Ascending aorta (tissue), 2 donors: ENCODE measurements around the gene DYNLT1. TPM values are rescaled to one million over a fixed set of nuclear protein-coding genes. Genes with fewer than 3 reads are reported as not detected.
"Not testable (repeated sequence)": the region's sequence is repeated elsewhere in the genome, so short reads cannot be mapped to it uniquely, and the experiment has no call there.

ENCODE experiments used
- DNase-seq, 2 donors: peaks; one replicate each; pipeline ENCODE4 v3.0.0-alpha.2; 2019; ENCODE audit warnings: low spot score in 2 of 2
- H3K27ac ChIP-seq, 2 donors: fragments of 200-600 bp; sonication (generic); one replicate each; pipeline ENCODE4 v1.5.1; 2016 to 2017; ENCODE audit warnings: mild to moderate bottlenecking in 1 of 2
- H3K27me3 ChIP-seq: fragments of 200-600 bp; sonication (generic); one replicate; pipeline ENCODE4 v1.5.1; 2017
- H3K36me3 ChIP-seq, 2 donors: fragments of 200-600 bp; sonication (generic); one replicate each; pipeline ENCODE4 v1.5.1; 2016
- H3K4me1 ChIP-seq, 2 donors: fragments of 200-600 bp; sonication (generic); one replicate each; pipeline ENCODE4 v1.5.1; 2016 to 2017; ENCODE audit warnings: mild to moderate bottlenecking in 1 of 2
- H3K4me3 ChIP-seq, 2 donors: fragments of 200-600 bp; sonication (generic); one replicate each; pipeline ENCODE4 v1.5.1; 2016 to 2017; ENCODE audit warnings: mild to moderate bottlenecking in 1 of 2
- H3K9me3 ChIP-seq, 2 donors: fragments of 200-600 bp; sonication (generic); one replicate each; pipeline ENCODE4 v1.5.1; 2016
- CTCF ChIP-seq, 3 experiments: fragments of 200-600 bp in 2 of 3; fragments of 450-650 bp in 1 of 3; sonication (generic) in 2 of 3; IDR thresholded peaks; one replicate each; pipeline ENCODE4 v1.5.1; 2016 to 2019; ENCODE audit warnings: antibody characterized with exemption in 3 of 3, mild to moderate bottlenecking in 1 of 3, moderate library complexity in 1 of 3
- intact Hi-C: fragments of 100-400 bp; cut with DNase I; formaldehyde crosslinking; loops from one replicate; pipeline ENCODE4 v1.15.1; 2023
- total RNA-seq: library from RNA; depleted of rRNA; stranded (reverse); fragments of >200 nt; gene quantifications from one replicate; pipeline ENCODE4 v1.1.0, GENCODE V29; 2016

The DYNLT1 gene
- total RNA-seq, 1 donor from 2014 or later: 5.7 TPM

GRCh38 chr6:158684745-158685324 lies 40.3 kb upstream of the DYNLT1 start:
- Histone ChIP-seq H3K9me3 (no peaks in the 10 kb centered on the region), H3K4me1 (no peaks in the 10 kb centered on the region), H3K36me3 (no peaks in the 10 kb centered on the region), H3K27me3 (no peaks in the 10 kb centered on the region), H3K4me3 (no peak overlapping the region), H3K27ac (no peak overlapping the region)
- DNase-seq: no peak
- intact Hi-C loops: no loop called here
- no peak for TF ChIP-seq CTCF (IDR thresholded peaks at IDR 0.05)

GRCh38 chr6:158684311-158684710 lies 39.8 kb upstream of the DYNLT1 start:
- Histone ChIP-seq H3K27ac (no peak overlapping the region), H3K9me3 (no peaks in the 10 kb centered on the region), H3K36me3 (no peaks in the 10 kb centered on the region), H3K4me3 (no peak overlapping the region), H3K4me1 (no peaks in the 10 kb centered on the region), H3K27me3 (no peaks in the 10 kb centered on the region)
- no peak for TF ChIP-seq CTCF (IDR thresholded peaks at IDR 0.05)
- no peak for DNase-seq
- intact Hi-C loops: no loop called here

GRCh38 chr6:158680481-158680880 lies 35.9 kb upstream of the DYNLT1 start:
- TF ChIP-seq CTCF (IDR thresholded peaks at IDR 0.05): no peak
- no peak for DNase-seq
- no peak overlapping the region for H3K4me3 ChIP-seq
- H3K4me1 ChIP-seq: no peaks in the 10 kb centered on the region
- H3K27me3 ChIP-seq: no peaks in the 10 kb centered on the region
- H3K9me3 ChIP-seq: no peaks in the 10 kb centered on the region
- H3K27ac ChIP-seq: no peak overlapping the region
- intact Hi-C loops: no loop called here
- H3K36me3 ChIP-seq: no peaks in the 10 kb centered on the region

- Histone ChIP-seq H3K4me3 (no peak overlapping the region), H3K9me3 (no peaks in the 10 kb centered on the region), H3K27ac (no peak overlapping the region), H3K4me1 (no peaks in the 10 kb centered on the region), H3K36me3 (no peaks in the 10 kb centered on the region), H3K27me3 (no peaks in the 10 kb centered on the region)
- intact Hi-C loops: no loop called here
- DNase-seq: no peak
- no peak for TF ChIP-seq CTCF (IDR thresholded peaks at IDR 0.05)
Measured at GRCh38 chr6:158680015-158680414, 35.5 kb upstream of the DYNLT1 start.

GRCh38 chr6:158677906-158678578 lies 33.5 kb upstream of the DYNLT1 start:
- no peaks in the 10 kb centered on the region for H3K4me1 ChIP-seq
- intact Hi-C loops: no loop called here
- H3K4me3 ChIP-seq: no peak overlapping the region
- H3K36me3 ChIP-seq: no peaks in the 10 kb centered on the region
- no peak overlapping the region for H3K27ac ChIP-seq
- DNase-seq: no peak
- no peak for TF ChIP-seq CTCF (IDR thresholded peaks at IDR 0.05)
- H3K27me3 ChIP-seq: no peaks in the 10 kb centered on the region
- no peaks in the 10 kb centered on the region for H3K9me3 ChIP-seq

- H3K27me3 ChIP-seq, H3K4me3 ChIP-seq, DNase-seq, H3K27ac ChIP-seq, intact Hi-C loops, H3K4me1 ChIP-seq, H3K36me3 ChIP-seq, H3K9me3 ChIP-seq: not testable (repeated sequence)
Measured at GRCh38 chr6:158677094-158677493, 32.6 kb upstream of the DYNLT1 start.
